Psoas muscle (tissue), 8 donors: ENCODE data around the gene CCDC57. TPM values are rescaled to one million over a fixed set of nuclear protein-coding genes. Genes with fewer than 3 reads are reported as not detected.

ENCODE experiments used
- ATAC-seq, 4 donors: fragments of 200-7000 bp; cut with Tn5 transposase; one replicate each; pipeline ENCODE4 v1.9.1; 2020; ENCODE audit warnings: moderate library complexity in 3 of 4, mild to moderate bottlenecking in 2 of 4
- DNase-seq, 2 donors: peaks; one replicate each; pipeline ENCODE4 v3.0.0-alpha.2; 2020
- H3K27ac ChIP-seq: fragments of 200-600 bp; one replicate; pipeline ENCODE4 v1.8.0; 2022
- H3K27me3 ChIP-seq, 3 donors: fragments of 200-600 bp in 1 of 3; one replicate each; pipeline versions ENCODE4 v1.6.1 to v1.8.0; 2013 to 2022; ENCODE audit warnings: low read length in 2 of 3, mild to moderate bottlenecking in 2 of 3, moderate library complexity in 1 of 3; ENCODE audit not compliant: insufficient read depth in 3 of 3
- H3K36me3 ChIP-seq, 2 donors: fragments of 200-600 bp in 1 of 2; one replicate each; pipeline versions ENCODE4 v1.6.1 to v1.8.0; 2013 to 2022; ENCODE audit warnings: low read depth in 1 of 2, mild to moderate bottlenecking in 1 of 2, moderate library complexity in 1 of 2; ENCODE audit not compliant: insufficient read depth in 1 of 2
- H3K4me1 ChIP-seq: fragments of 200-600 bp; one replicate; pipeline ENCODE4 v1.8.0; 2022
- H3K4me3 ChIP-seq: fragments of 200-600 bp; one replicate; pipeline ENCODE4 v1.8.0; 2022; ENCODE audit warnings: mild to moderate bottlenecking
- H3K9me3 ChIP-seq: fragments of 200-600 bp; one replicate; pipeline ENCODE4 v1.8.0; 2022
- CTCF ChIP-seq: fragments of 200-600 bp; IDR thresholded peaks from one replicate; pipeline ENCODE4 v1.8.0; 2022; ENCODE audit warnings: antibody characterized with exemption
- WGBS, 3 donors: extraction: QIAGEN DNeasy Blood & Tissue Kit; methylation state at CpG; one replicate each; pipeline versions ENCODE4 v1.1.6 to v1.1.7; 2013; 5-methylcytosine and 5-hydroxymethylcytosine counted together
- intact Hi-C, 2 donors: fragments of 100-400 bp; cut with DNase I; formaldehyde crosslinking; loops; one replicate each; pipeline versions ENCODE4 v1.11.0 to v1.14.2; 2022
- polyA plus RNA-seq, 3 donors: library from polyadenylated mRNA; stranded (reverse); fragments of 200-250 nt; gene quantifications; one replicate each; pipeline ENCODE4 v1.2.3, GENCODE V29; 2013
- total RNA-seq, 4 donors: library from RNA; stranded (reverse); fragmentation: NEBNext Ultra II Directional in 2 of 4; extraction: Animal tissue kit (Norgen Biotek cat#: 25700) in 2 of 4; gene quantifications; one replicate each; pipeline versions ENCODE4 v1.2.1 to v1.2.4, GENCODE V29; 2021 to 2023
- donor health status: healthy with polysubstance abuse.
- donor health status: DM: no; HTN: no; CAD: no; lungs with moderate emphysema.
- donor health status: Bipolar disorder and iron deficiency.
- donor health status: healthy.
- donor health status: DM: yes; HTN: yes; CAD: no.
- donor health status: DM: no; HTN: no; CAD: no.
- donor health status: DM: no; HTN: no; CAD: no.
- donor health status: DM: yes; HTN: yes; CAD: no.

The CCDC57 gene
- total and polyA plus RNA-seq, 7 donors = 7.2 to 15.3 (median 11.1) TPM

DNA sequence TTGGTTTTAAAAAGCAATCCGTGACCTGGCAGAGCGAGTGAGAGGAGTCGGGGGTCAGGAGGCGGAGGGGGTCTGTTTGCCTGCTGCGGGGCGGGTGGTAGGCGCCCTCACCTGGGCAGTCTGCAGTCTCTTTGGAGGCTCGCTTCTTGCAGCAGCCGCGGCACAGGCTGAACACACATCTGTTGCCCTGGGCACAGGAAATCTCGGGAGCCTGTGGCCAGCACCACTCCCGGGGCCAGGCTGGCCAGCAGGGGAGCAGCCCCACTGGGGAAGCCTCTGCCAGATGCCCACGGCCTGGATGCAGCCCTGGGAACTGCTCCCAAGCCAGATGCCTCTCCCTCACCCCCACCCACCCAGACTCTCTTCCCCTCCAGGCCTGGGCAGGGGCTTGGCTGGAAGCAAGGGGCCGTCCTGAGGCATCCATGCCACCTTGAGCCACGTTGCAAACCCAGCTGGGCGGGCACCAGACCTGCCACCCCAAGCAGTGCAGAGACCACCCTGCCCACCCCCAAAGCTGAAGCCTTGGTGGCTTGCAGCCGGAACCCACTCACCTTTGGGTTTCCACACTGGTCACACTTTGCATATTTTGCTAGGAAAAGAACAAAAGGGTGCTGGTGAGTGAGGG is 154.3 kb downstream of the CCDC57 start:
- Histone ChIP-seq H3K27me3 (no peaks in the 10 kb centered on the region), H3K36me3 (peaks cover 10 to 98% of the 10 kb centered on the region in 2 donors), H3K9me3 (no peaks in the 10 kb centered on the region), H3K4me1 (peaks cover 4% of the 10 kb centered on the region), H3K4me3 (no peak overlapping the region), H3K27ac (no peak overlapping the region)
- TF ChIP-seq CTCF = no peak
- WGBS, 3 donors = 51 to 67% (median 58%) methylated on average over 17 of the region's 17 CpGs
- ATAC-seq (no peak), DNase-seq (peak in 1 of 2 donors; percentile 11)
- intact Hi-C loops = no loop called here

GRCh38 chr17:82056729-82057621 is 155.7 kb downstream of the CCDC57 start:
- no peaks in the 10 kb centered on the region for H3K9me3 ChIP-seq
- no peak for ATAC-seq
- no peak for TF ChIP-seq CTCF
- 79 to 86% (median 81%) methylated on average over 28 to 29 of the region's 29 CpGs for WGBS, 3 donors
- H3K4me3 ChIP-seq = no peak overlapping the region
- H3K27me3 ChIP-seq = no peaks in the 10 kb centered on the region
- intact Hi-C loops = no loop called here
- H3K36me3 ChIP-seq = peaks cover 7 to 85% of the 10 kb centered on the region in 2 donors
- peaks cover 15% of the 10 kb centered on the region for H3K4me1 ChIP-seq
- no peak overlapping the region for H3K27ac ChIP-seq
- DNase-seq = peak; percentile 16 to 53

- Histone ChIP-seq H3K9me3 (no peaks in the 10 kb centered on the region), H3K36me3 (peaks cover 6 to 80% of the 10 kb centered on the region in 2 donors), H3K4me3 (no peak overlapping the region), H3K4me1 (peaks cover 15% of the 10 kb centered on the region), H3K27ac (no peak overlapping the region), H3K27me3 (no peaks in the 10 kb centered on the region)
- intact Hi-C loops = no loop called here
- DNase-seq (peak in 1 of 2 donors; percentile 47), ATAC-seq (no peak)
- TF ChIP-seq CTCF = no peak
- 86 to 93% (median 88%) methylated on average over 28 of the region's 28 CpGs for WGBS, 3 donors
These were observed 156.5 kb downstream of the CCDC57 start for GRCh38 chr17:82055965-82056728.

DNA sequence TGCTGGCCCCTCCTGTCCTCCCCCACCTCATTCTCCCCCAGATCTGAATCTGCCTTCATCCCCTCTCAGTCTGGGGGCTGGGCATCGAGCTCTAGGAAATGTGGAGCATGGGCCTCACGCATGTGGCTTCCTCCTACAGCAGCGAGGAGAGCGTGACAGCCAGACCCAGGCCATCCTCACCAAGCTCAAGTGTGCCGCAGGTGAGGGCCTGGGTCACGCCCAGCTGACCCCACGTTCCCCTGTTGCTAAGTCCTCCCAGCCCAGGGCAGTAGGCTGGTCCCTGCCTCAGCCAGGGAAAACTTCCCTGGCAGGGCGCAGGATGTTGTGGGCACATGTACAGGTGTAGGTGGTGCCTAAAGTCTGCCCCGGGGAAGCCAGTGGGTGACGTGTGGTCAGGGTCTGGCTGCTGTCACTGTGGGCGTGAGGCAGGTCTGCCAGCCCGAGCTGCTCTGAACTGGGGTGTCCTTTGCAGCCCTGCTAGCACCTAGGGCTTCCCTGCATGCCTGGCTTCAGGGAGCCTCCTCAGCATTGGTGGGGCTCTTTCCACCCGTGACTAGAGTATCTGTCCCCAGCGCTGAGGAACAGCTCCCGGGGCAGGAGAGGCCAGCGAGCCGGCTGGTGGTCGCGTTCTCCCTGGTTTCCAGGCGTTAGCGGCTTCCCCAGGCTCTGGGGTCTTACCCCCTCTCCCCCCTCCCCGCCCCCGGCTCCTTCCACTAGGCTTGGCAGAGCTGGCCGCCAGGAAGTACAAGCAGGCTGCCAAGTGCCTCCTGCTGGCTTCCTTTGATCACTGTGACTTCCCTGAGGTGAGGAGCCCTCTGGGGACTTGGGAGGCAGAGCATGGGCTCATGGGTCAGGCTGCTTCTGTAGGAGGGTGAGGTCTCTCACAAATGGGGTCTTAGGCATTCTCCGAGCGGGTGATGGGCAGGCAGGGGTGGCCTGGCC is 157.3 kb downstream of the CCDC57 start:
- no peak for ATAC-seq
- intact Hi-C loops = no loop called here
- H3K27me3 ChIP-seq = no peaks in the 10 kb centered on the region
- no peak overlapping the region for H3K27ac ChIP-seq
- H3K4me3 ChIP-seq = no peak overlapping the region
- DNase-seq = peak in 1 of 2 donors; percentile 51
- no peak for TF ChIP-seq CTCF
- H3K4me1 ChIP-seq = peaks cover 21% of the 10 kb centered on the region
- no peaks in the 10 kb centered on the region for H3K9me3 ChIP-seq
- peaks cover 0 to 71% of the 10 kb centered on the region in 2 donors for H3K36me3 ChIP-seq
- WGBS, 3 donors = 76 to 84% (median 82%) methylated on average over 22 to 26 of the region's 26 CpGs
